ENCODE measurements around the gene ING5.

ING5 gene

GRCh38 chr2:241724975-241725870, 23.4 kb downstream of the ING5 start:
- H3K4me3 ChIP-seq (ENCODE audit: low read length), result no peak overlapping the region
- TF ChIP-seq CTCF (conservative IDR thresholded peaks at IDR 0.05; ENCODE audit: low read depth, low read length), result no peak
- no peak for DNase-seq (ENCODE audit: low read depth)

- H3K4me3 ChIP-seq (ENCODE audit: low read length), result no peak overlapping the region
- no peak for DNase-seq (ENCODE audit: low read depth)
- TF ChIP-seq CTCF (conservative IDR thresholded peaks at IDR 0.05; ENCODE audit: low read depth, low read length), result no peak
Measured at GRCh38 chr2:241726459-241726858, 24.6 kb downstream of the ING5 start.

GRCh38 chr2:241728000-241728399, 26.2 kb downstream of the ING5 start:
- H3K4me3 ChIP-seq (ENCODE audit: low read length), result no peak overlapping the region
- DNase-seq (ENCODE audit: low read depth), result no peak
- no peak for TF ChIP-seq CTCF (conservative IDR thresholded peaks at IDR 0.05; ENCODE audit: low read depth, low read length)

GRCh38 chr2:241728627-241729026, 26.8 kb downstream of the ING5 start:
- TF ChIP-seq CTCF (conservative IDR thresholded peaks at IDR 0.05; ENCODE audit: low read depth, low read length), result no peak
- no peak overlapping the region for H3K4me3 ChIP-seq (ENCODE audit: low read length)
- no peak for DNase-seq (ENCODE audit: low read depth)

- no peak for DNase-seq (ENCODE audit: low read depth)
- no peak for TF ChIP-seq CTCF (conservative IDR thresholded peaks at IDR 0.05; ENCODE audit: low read depth, low read length)
- no peak overlapping the region for H3K4me3 ChIP-seq (ENCODE audit: low read length)
Measured at GRCh38 chr2:241729868-241730267, 28.0 kb downstream of the ING5 start.

GRCh38 chr2:241730671-241731293, 28.9 kb downstream of the ING5 start:
- no peak for TF ChIP-seq CTCF (conservative IDR thresholded peaks at IDR 0.05; ENCODE audit: low read depth, low read length)
- H3K4me3 ChIP-seq (ENCODE audit: low read length), result no peak overlapping the region
- no peak for DNase-seq (ENCODE audit: low read depth)
